Stimulated activated CD4-positive, alpha-beta T cell treated with anti-CD3 and anti-CD28 coated beads, Interleukin-4, amount 100 ng/mL, for 1 hour (primary cell): ENCODE measurements around the gene HHAT.
A peak's percentile ranks its signal among the peaks of the same experiment; 100 is the strongest.

Experiments
- DNase-seq: peaks from one replicate; pipeline ENCODE4 v3.0.0-alpha.2; 2020

HHAT gene

DNA sequence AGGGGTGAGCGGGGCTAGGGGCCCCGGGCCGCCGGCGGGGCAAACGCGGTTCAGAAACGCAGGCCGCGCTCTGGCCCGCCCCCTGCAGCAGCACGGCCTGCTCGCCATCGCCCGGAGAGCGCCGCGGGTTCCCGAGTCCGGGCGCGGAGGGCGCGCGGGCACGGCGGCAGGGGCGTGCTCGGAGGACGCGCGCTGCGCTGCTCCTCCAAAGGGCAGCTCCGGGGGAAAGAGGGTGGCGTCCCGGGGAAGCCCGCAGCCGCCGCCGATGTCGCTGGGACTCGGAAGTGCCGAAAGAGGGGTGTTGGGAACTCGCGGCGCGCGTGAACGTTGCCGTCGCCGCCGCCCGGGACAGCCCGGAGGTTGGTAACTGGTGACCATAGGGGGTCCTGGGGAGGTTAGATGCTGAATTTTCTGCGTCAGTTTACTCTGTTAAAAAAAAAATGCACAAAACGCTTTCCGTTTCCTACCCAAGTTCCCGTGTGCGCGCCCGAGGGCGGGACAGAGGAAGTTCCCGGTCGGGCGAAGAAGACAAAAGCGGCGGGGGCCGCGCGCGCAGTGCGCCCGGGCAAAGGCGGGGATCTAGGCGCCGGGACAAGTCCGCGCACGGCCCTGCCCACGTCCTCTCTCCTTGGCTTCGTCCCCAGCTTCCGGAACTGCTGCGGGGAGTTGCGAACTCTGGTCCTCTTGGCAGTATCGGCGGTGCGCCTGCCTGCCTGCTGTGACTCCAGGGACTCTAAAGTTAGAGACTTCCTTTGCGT lies at the start of gene HHAT:
Gene HHAT, plus strand, starts transcription at position 157 of the 758 bp plus-strand sequence. CDS start 20,074 bp downstream, outside the sequence.
- DNase-seq: peak; percentile 61

GRCh38 chr1:210280221-210280620 lies 48.5 kb upstream of the HHAT start:
- no peak for DNase-seq

- DNase-seq: no peak
Observed at GRCh38 chr1:210288116-210288515, 40.6 kb upstream of the HHAT start.

DNA sequence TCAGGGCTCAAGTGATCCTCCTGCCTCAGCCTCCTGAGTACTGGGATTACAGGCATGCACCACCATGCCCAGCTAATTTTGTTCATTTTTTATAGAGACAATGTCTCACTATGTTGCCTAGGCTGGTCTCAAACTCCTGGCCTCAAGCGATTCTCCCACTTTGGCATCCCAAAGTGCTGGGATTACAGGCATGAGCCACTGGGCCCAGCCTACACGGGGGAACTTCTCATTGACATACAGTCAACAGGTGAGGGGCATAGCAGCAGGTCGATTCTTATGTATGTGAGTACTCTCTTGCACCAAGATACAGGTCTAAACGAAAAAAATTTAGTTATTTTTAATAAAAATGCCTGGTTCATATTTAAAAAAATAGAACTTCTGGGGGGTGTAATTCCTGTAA lies 39.5 kb upstream of the HHAT start:
- no peak for DNase-seq

- no peak for DNase-seq
Observed at GRCh38 chr1:210291081-210291764, 37.5 kb upstream of the HHAT start.

GRCh38 chr1:210291786-210292230 lies 36.9 kb upstream of the HHAT start:
- no peak for DNase-seq

- DNase-seq: peak; percentile 48
Observed at GRCh38 chr1:210292231-210292871, 36.4 kb upstream of the HHAT start.

DNA sequence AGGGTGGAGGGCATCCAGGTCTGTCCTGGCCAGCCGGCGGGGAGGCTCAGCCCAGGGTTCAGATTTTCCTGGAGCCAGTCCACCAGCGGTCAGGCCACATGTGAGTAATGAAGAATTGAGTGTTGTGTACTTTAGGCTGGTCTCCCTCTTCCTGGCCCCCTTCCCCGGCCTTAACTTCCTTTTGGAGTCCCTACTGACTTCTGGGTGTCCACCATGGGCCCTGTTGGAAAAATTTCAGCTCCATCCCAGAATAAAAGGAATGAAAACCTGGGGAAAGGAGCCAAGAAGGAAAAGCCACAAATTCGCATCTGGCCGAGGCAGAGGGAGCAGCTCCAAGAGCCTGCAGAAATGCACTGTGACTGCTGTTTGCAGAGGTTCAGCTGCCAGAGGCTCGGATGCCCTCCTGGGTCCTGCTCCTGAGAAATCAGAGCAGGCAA lies 35.5 kb upstream of the HHAT start:
- no peak for DNase-seq

- no peak for DNase-seq
Observed at GRCh38 chr1:210294999-210295745, 33.5 kb upstream of the HHAT start.

DNA sequence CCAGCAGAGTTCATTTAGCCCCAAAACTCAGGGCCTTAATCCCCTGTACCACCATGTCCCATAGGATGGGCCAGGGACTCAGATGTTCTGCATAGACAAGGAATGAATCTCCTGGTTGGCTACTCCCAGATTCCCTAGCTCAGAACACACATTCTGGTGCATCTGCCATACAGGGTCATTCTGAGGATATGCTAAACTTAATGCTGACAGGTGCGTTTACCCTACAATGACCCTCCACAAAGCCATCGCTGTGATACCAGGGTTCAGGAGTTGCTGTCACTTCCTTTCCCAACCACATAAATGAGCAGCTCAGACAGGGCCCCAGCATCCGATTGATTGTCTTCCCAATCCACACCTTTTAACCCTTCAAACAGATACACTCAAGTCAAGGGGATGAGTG lies 32.0 kb upstream of the HHAT start:
- no peak for DNase-seq

- no peak for DNase-seq
Observed at GRCh38 chr1:210298296-210298695, 30.4 kb upstream of the HHAT start.

DNA sequence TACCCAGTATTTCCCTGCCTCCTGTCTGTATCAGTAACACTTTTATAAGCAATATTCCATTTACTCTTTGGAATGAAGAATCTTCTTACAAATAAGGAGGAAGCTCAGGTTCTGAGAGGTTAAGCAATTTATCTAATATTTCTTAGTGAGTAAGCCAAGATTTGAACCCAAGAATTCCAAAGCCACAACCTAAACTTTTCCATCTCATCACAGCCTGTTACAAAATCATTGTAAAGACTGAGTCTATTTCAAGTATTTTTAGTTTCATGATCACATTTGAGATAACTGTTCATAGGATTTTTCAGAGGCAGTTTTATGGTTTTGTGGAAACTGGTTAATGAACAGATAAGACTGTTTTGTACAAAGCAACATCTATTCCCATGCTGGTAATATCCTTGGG lies 29.8 kb upstream of the HHAT start:
- DNase-seq: no peak

DNA sequence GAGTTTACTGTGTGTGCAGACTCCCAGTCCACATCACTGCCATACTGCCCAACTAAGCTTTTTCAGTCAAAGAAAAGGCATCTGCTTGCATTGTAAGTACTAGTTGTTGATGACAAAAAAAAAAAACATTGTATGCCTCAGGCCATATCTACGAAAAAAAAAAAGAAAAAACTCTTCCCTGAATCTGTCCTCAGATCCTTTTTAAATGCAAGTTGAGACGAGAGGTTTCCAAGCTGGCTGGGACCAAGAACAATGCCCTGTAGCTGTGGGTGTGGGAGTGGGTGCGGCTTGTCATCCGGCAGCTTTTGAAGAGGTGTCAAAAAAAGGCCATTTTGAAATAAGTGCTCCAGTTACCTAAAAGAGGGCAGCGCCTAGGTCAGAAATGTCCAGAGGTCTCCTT lies 29.2 kb upstream of the HHAT start:
- no peak for DNase-seq

DNA sequence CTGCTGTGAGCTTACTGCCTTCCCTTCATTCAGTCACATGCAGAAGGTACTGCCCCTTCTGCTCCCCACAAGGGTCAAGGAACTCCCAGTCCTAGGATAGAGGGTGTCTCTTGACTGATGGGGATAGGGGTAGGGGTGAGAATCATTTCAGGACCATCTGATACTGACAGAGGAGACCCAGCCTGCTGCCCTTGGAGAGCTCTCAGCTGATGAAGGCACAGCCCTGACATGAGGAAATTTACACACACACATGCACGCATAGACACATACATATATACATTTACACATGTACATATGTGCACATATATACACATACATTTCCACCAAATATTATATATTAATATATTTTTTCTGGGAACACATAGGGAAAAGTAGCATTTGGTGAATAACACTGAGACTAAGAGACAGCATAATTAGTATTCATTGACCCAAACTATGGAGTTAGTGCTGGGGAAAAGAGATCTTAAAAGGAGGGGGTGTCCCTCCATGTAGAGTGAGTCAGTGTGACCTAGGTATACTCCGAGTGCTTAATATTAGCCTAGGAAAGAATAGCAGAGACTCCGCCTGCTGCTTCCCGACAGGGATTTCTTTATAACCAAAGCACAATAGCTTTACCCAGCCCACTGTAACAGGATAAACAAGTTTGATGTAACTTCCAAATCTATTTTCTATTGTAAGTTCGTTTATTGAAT lies 27.6 kb upstream of the HHAT start:
- DNase-seq: no peak

DNA sequence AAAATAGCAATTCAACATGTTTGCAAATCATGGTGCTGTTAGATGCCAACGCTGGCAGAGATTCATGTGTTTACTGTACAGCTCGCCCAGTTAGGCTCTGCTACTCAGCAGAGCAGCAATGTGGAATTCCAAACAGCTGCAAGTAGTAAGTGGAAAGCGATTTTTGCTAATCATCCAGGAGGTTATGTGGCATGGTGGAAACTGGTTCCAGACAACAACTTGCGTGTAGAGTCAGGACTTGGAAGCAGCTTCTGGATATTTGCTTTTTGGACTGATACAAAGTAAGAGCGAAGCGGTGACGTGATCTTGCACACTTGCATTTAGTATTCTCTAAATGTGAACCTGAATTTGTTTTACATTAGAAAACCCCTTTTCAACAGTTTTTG lies 27.1 kb upstream of the HHAT start:
- no peak for DNase-seq

DNA sequence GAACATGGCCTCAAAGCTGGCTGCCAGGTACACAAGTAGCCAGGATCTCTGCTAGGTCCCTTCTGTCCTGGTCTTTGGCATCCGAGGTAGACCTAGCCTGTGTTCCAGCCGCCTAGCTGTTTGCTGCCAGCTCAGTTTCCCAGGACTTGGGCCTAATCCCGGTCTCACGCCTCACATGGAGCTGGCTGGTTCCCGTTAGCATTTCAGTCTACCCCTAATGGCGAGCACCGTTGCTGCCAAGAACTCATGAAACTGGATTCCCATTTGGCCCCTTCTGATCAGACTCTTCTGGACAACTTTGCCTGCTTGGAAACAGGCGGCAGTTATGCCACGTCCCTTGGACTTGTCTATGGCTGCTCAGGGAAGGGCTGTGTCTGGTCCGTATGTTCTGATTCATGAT lies 26.2 kb upstream of the HHAT start:
- DNase-seq: no peak

DNA sequence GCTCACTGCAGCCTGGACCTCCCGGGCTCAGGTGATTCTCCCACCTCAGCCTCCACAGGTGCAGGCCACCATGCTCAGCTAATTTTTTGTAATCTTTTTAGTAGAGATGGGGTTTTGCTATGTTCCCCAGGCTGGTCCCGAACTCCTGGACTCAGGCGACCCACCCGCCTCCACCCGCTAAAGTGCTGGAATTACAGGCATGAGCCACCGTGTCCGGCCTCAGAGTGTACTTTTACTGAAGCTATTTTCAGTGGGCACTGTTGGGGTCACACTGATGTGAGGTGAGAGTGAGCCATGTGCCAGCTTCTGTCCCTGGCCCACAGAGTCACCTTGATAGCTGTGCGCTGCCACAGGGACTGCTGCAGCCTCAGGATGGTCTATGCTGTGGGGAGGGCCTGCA lies 25.3 kb upstream of the HHAT start:
- no peak for DNase-seq

GRCh38 chr1:210310562-210311153 lies 18.0 kb upstream of the HHAT start:
- no peak for DNase-seq

DNA sequence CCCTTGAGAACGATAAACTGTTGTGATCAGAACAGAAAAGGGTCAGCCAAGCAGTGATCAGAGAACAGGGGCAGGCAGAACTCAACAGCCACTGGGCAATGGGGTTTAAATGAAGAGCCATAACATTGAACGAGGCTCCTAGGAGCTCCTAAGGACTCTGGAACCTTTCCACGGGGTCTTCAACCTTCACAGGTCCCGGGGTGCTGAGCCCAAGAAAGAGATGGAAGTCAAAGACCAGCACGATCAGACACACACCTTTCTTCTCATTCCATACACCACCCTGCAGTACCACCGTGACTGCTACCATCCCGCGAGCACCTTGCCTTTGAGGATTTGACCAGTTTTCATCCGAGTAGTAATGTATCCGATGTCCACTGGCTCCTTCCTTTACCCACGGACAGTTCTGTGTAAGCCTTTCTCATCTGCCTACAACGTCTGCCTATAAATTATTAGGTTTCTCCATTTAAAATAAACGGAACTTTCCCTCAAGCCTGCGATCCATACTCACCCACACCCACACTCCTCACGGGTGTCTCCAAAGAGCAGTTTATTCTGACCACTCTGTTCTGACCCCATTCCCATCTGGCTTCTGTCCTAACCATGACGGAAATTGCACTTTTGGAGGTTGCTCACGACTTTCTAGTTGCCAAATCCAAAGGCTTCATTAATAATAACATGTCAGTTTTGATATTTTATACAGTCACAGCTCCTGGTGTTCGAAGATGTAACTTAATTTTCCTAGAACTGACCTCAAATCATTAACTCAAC lies 16.8 kb upstream of the HHAT start:
- no peak for DNase-seq

DNA sequence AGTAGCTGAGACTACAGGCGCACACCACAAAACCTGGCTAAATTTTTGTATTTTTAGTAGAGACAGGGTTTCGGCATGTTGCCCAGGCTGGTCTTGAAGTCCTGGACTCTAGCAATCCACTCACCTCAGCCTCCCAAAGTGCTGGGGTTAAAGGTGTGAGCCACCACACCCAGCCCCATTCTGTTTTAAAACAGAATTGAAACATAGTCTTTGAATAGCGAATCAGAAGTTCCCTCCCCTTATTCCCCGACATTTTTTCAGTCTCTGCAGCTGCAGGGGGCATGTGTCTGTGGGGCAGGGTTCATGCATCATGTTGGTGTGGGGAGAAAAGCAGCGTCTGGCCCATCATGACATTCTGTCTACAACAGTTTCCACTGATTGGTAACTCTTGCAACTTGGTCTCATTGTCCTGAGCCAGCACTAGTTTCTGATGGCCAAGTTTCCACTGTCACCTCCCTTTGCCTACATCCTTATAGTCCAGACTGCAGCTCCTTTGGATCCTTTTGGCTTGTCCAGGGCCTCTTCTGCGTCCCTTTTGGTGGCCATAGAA lies 15.6 kb upstream of the HHAT start:
- no peak for DNase-seq

GRCh38 chr1:210313921-210314320 lies 14.8 kb upstream of the HHAT start:
- no peak for DNase-seq
